ENCODE measurements around the gene GAREM2. TPM values are rescaled to one million over a fixed set of nuclear protein-coding genes. Genes with fewer than 3 reads are reported as not detected.

GAREM2 gene
- total and polyA plus RNA-seq, 4 donors, result 0.08 to 0.28 (median 0.16) TPM

DNA sequence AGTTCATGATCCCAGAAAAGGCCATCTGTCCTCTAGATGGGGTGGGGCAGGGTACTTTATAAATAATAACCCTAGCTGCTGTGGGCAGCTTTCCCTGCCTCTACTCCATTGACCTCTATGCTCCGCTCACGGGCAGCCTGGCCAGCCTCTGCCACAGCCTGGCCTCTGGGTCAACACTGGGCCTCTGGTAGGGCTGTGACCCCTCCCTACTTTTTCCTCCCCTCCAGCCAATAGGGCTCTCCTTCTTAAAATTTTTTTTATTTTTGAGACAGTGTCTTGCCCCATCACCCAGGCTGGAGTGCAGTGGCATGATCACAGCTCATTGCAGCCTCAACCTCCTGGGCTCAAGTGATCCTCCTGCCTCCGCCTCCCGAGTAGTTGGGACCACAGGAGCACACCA lies 4.1 kb upstream of the GAREM2 start:
- TF ChIP-seq RXRA (IDR thresholded peaks at IDR 0.05), result no peak
- no peak for TF ChIP-seq RAD21 (IDR thresholded peaks at IDR 0.05)
- TF ChIP-seq YY1 (IDR thresholded peaks at IDR 0.05), result no peak
- Histone ChIP-seq H3K27me3 (ENCODE audit: control insufficient read depth in 4 of 4, insufficient read depth in 4 of 4, low read length in 3 of 4) (no peaks in the 10 kb centered on the region), H3K36me3 (ENCODE audit: control insufficient read depth in 4 of 4, insufficient read depth in 3 of 4, low read depth in 1 of 4, low read length in 3 of 4) (no peaks in the 10 kb centered on the region), H3K9ac (ENCODE audit: low read depth in 1 of 2, low read length in 2 of 2) (no peak overlapping the region), H3K4me3 (ENCODE audit: low read depth in 1 of 3, low read length in 3 of 3) (no peak overlapping the region), H3K4me1 (ENCODE audit: control insufficient read depth in 4 of 4, insufficient read depth in 4 of 4, low read length in 3 of 4) (peaks cover 0 to 8% (median 5%) of the 10 kb centered on the region in 4 donors), H3K9me3 (ENCODE audit: control insufficient read depth in 4 of 4, low read length in 3 of 4) (no peaks in the 10 kb centered on the region), H3K27ac (ENCODE audit: low read depth in 1 of 2, low read length in 2 of 2) (no peak overlapping the region)
- 92% methylated on average over 4 of the region's 4 CpGs for WGBS
- DNase-seq (ENCODE audit: low spot score), result no peak

- no peak overlapping the region for H3K27ac ChIP-seq (ENCODE audit: low read depth in 1 of 2, low read length in 2 of 2)
- TF ChIP-seq YY1 (IDR thresholded peaks at IDR 0.05) (no peak), NR2F2 (IDR thresholded peaks at IDR 0.05) (no peak), SP1 (IDR thresholded peaks at IDR 0.05) (no peak), RAD21 (IDR thresholded peaks at IDR 0.05) (no peak), MAX (IDR thresholded peaks at IDR 0.05) (no peak), HNF4A (conservative IDR thresholded peaks at IDR 0.05) (no peak), CTCF (IDR thresholded peaks at IDR 0.05; ENCODE audit: low read depth, low read length, missing input control) (no peak), TAF1 (conservative IDR thresholded peaks at IDR 0.05) (no peak), RXRA (IDR thresholded peaks at IDR 0.05) (no peak), GABPA (IDR thresholded peaks at IDR 0.05 in 1 of 2, conservative IDR thresholded peaks at IDR 0.05 in 1 of 2) (no peak), FOXA1 (IDR thresholded peaks at IDR 0.05) (no peak)
- TF ChIP-seq, protein P1, sequence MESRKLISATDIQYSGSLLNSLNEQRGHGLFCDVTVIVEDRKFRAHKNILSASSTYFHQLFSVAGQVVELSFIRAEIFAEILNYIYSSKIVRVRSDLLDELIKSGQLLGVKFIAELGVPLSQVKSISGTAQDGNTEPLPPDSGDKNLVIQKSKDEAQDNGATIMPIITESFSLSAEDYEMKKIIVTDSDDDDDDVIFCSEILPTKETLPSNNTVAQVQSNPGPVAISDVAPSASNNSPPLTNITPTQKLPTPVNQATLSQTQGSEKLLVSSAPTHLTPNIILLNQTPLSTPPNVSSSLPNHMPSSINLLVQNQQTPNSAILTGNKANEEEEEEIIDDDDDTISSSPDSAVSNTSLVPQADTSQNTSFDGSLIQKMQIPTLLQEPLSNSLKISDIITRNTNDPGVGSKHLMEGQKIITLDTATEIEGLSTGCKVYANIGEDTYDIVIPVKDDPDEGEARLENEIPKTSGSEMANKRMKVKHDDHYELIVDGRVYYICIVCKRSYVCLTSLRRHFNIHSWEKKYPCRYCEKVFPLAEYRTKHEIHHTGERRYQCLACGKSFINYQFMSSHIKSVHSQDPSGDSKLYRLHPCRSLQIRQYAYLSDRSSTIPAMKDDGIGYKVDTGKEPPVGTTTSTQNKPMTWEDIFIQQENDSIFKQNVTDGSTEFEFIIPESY (IDR thresholded peaks at IDR 0.05), result no peak
- TF ChIP-seq, protein P2, sequence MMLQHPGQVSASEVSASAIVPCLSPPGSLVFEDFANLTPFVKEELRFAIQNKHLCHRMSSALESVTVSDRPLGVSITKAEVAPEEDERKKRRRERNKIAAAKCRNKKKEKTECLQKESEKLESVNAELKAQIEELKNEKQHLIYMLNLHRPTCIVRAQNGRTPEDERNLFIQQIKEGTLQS (IDR thresholded peaks at IDR 0.05), result no peak
- TF ChIP-seq, protein P3, sequence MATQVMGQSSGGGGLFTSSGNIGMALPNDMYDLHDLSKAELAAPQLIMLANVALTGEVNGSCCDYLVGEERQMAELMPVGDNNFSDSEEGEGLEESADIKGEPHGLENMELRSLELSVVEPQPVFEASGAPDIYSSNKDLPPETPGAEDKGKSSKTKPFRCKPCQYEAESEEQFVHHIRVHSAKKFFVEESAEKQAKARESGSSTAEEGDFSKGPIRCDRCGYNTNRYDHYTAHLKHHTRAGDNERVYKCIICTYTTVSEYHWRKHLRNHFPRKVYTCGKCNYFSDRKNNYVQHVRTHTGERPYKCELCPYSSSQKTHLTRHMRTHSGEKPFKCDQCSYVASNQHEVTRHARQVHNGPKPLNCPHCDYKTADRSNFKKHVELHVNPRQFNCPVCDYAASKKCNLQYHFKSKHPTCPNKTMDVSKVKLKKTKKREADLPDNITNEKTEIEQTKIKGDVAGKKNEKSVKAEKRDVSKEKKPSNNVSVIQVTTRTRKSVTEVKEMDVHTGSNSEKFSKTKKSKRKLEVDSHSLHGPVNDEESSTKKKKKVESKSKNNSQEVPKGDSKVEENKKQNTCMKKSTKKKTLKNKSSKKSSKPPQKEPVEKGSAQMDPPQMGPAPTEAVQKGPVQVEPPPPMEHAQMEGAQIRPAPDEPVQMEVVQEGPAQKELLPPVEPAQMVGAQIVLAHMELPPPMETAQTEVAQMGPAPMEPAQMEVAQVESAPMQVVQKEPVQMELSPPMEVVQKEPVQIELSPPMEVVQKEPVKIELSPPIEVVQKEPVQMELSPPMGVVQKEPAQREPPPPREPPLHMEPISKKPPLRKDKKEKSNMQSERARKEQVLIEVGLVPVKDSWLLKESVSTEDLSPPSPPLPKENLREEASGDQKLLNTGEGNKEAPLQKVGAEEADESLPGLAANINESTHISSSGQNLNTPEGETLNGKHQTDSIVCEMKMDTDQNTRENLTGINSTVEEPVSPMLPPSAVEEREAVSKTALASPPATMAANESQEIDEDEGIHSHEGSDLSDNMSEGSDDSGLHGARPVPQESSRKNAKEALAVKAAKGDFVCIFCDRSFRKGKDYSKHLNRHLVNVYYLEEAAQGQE (IDR thresholded peaks at IDR 0.05), result no peak
- WGBS, result 97% methylated on average over 5 of the region's 5 CpGs
- no peak overlapping the region for H3K4me3 ChIP-seq (ENCODE audit: low read depth in 1 of 3, low read length in 3 of 3)
- peaks cover 0 to 8% (median 5%) of the 10 kb centered on the region in 4 donors for H3K4me1 ChIP-seq (ENCODE audit: control insufficient read depth in 4 of 4, insufficient read depth in 4 of 4, low read length in 3 of 4)
- H3K36me3 ChIP-seq (ENCODE audit: control insufficient read depth in 4 of 4, insufficient read depth in 3 of 4, low read depth in 1 of 4, low read length in 3 of 4), result no peaks in the 10 kb centered on the region
- peaks cover 0 to under 1% (median 0%) of the 10 kb centered on the region in 4 donors for H3K27me3 ChIP-seq (ENCODE audit: control insufficient read depth in 4 of 4, insufficient read depth in 4 of 4, low read length in 3 of 4)
- no peak for DNase-seq (ENCODE audit: low spot score)
- H3K9ac ChIP-seq (ENCODE audit: low read depth in 1 of 2, low read length in 2 of 2), result no peak overlapping the region
- H3K9me3 ChIP-seq (ENCODE audit: control insufficient read depth in 4 of 4, low read length in 3 of 4), result no peaks in the 10 kb centered on the region
Observed at GRCh38 chr2:26169226-26169625, 3.7 kb upstream of the GAREM2 start.
